ENCODE measurements around the gene SLC16A7.

DNA sequence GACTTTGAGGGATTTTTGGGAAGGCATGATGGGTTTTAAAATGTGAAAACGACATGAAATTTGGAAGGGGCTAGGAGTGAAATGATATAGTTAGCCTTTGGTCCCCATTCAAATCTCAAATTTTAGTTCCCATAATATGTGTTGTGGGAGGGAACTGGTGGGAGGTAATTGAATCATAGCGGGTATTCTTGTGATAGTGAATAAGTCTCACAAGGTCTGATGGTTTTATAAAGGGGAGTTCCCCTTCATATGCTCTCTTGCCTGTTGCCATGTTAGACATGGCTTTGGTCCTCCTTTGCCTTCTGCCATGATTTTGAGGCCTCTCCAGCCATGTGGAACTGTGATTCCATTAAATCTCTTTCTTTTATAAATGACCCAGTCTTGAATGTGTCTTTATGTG, 72.8 kb downstream of the SLC16A7 start:
- TF ChIP-seq MYC (IDR thresholded peaks at IDR 0.05; ENCODE audit: low read depth, low read length) (no peak), POLR2A (IDR thresholded peaks at IDR 0.05; ENCODE audit: extremely low read depth, insufficient read length) (no peak)
- TF ChIP-seq, protein P1, sequence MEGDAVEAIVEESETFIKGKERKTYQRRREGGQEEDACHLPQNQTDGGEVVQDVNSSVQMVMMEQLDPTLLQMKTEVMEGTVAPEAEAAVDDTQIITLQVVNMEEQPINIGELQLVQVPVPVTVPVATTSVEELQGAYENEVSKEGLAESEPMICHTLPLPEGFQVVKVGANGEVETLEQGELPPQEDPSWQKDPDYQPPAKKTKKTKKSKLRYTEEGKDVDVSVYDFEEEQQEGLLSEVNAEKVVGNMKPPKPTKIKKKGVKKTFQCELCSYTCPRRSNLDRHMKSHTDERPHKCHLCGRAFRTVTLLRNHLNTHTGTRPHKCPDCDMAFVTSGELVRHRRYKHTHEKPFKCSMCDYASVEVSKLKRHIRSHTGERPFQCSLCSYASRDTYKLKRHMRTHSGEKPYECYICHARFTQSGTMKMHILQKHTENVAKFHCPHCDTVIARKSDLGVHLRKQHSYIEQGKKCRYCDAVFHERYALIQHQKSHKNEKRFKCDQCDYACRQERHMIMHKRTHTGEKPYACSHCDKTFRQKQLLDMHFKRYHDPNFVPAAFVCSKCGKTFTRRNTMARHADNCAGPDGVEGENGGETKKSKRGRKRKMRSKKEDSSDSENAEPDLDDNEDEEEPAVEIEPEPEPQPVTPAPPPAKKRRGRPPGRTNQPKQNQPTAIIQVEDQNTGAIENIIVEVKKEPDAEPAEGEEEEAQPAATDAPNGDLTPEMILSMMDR (IDR thresholded peaks at IDR 0.05; ENCODE audit: low read depth, low read length): no peak
- TF ChIP-seq, protein P2, sequence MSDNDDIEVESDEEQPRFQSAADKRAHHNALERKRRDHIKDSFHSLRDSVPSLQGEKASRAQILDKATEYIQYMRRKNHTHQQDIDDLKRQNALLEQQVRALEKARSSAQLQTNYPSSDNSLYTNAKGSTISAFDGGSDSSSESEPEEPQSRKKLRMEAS (IDR thresholded peaks at IDR 0.05; ENCODE audit: low read depth, low read length): no peak
